Thyroid gland (tissue), 4 donors: ENCODE measurements around the gene NEURL1. TPM values are rescaled to one million over a fixed set of nuclear protein-coding genes. Genes with fewer than 3 reads are reported as not detected.

Experiments used
- DNase-seq, 2 donors: peaks; one replicate each; pipeline ENCODE4 v3.0.0-alpha.2; 2019
- H3K27ac ChIP-seq, 3 donors: fragments of 200-600 bp; sonication (generic); 1 replicate in 2 of 3; 2 replicates in 1 of 3; pipeline ENCODE4 v1.5.1; 2016 to 2019; ENCODE audit warnings: mild to moderate bottlenecking in 1 of 3, moderate library complexity in 1 of 3
- H3K27me3 ChIP-seq: fragments of 200-600 bp; sonication (generic); one replicate; pipeline ENCODE4 v1.5.1; 2019
- H3K36me3 ChIP-seq, 2 donors: fragments of 200-600 bp; sonication (generic); one replicate each; pipeline ENCODE4 v1.5.1; 2016 to 2019
- H3K4me1 ChIP-seq, 2 donors: fragments of 200-600 bp; sonication (generic); one replicate each; pipeline ENCODE4 v1.5.1; 2017 to 2019
- H3K4me3 ChIP-seq, 3 donors: fragments of 200-600 bp; sonication (generic); replicated peaks in 1 of 3; 1 replicate in 2 of 3; 2 replicates in 1 of 3; pipeline ENCODE4 v1.5.1; 2016; ENCODE audit warnings: mild to moderate bottlenecking in 1 of 3
- H3K9me3 ChIP-seq: fragments of 200-600 bp; sonication (generic); one replicate; pipeline ENCODE4 v1.5.1; 2017
- CTCF ChIP-seq, 6 experiments: fragments of 200-600 bp in 3 of 6; fragments of 450-650 bp in 3 of 6; sonication (generic) in 3 of 6; IDR thresholded peaks; one replicate each; pipeline ENCODE4 v1.5.1; 2016 to 2019; ENCODE audit warnings: antibody characterized with exemption in 6 of 6, mild to moderate bottlenecking in 2 of 6, inconsistent platforms in 1 of 6, moderate library complexity in 1 of 6
- POLR2A ChIP-seq, 2 donors: fragments of 450-650 bp; IDR thresholded peaks; one replicate each; pipeline ENCODE4 v1.6.1; 2017; ENCODE audit warnings: antibody characterized with exemption in 2 of 2, mild to moderate bottlenecking in 2 of 2, moderate library complexity in 1 of 2
- WGBS, 2 donors: methylation state at CpG; one replicate each; pipeline ENCODE4 v1.1.5; 2017; 5-methylcytosine and 5-hydroxymethylcytosine counted together
- intact Hi-C: fragments of 100-400 bp; cut with DNase I; formaldehyde crosslinking; loops from one replicate; pipeline ENCODE4 v1.15.1; 2023
- total RNA-seq, 4 donors: library from RNA; depleted of rRNA; stranded (reverse); fragments of >200 nt; gene quantifications; one replicate each; pipeline ENCODE4 v1.2.3, GENCODE V29; 2016

NEURL1 gene
- total RNA-seq, 4 donors from 2014 or later, result 1.1 TPM; not detected in 3

GRCh38 chr10:103506061-103506460 is 12.6 kb downstream of the NEURL1 start:
- Histone ChIP-seq H3K4me3 (no peak overlapping the region), H3K4me1 (peaks cover 0 to 6% of the 10 kb centered on the region in 2 donors), H3K27ac (no peak overlapping the region), H3K27me3 (no peaks in the 10 kb centered on the region), H3K36me3 (no peaks in the 10 kb centered on the region), H3K9me3 (no peaks in the 10 kb centered on the region)
- WGBS, 2 donors, result 92 to 93% methylated on average over 4 of the region's 4 CpGs
- TF ChIP-seq POLR2A (IDR thresholded peaks at IDR 0.05) (no peak), CTCF (IDR thresholded peaks at IDR 0.05) (no peak)
- no peak for DNase-seq
- intact Hi-C loops, result no loop called here

GRCh38 chr10:103507235-103508191 is 14.0 kb downstream of the NEURL1 start:
- Histone ChIP-seq H3K9me3 (no peaks in the 10 kb centered on the region), H3K27me3 (no peaks in the 10 kb centered on the region), H3K27ac (no peak overlapping the region), H3K4me1 (peaks cover 0 to 6% of the 10 kb centered on the region in 2 donors), H3K36me3 (no peaks in the 10 kb centered on the region), H3K4me3 (no peak overlapping the region)
- no peak for DNase-seq
- intact Hi-C loops, result no loop called here
- 65 to 67% methylated on average over 10 of the region's 10 CpGs for WGBS, 2 donors
- TF ChIP-seq POLR2A (IDR thresholded peaks at IDR 0.05), result no peak
- no peak for TF ChIP-seq CTCF (IDR thresholded peaks at IDR 0.05)

- Histone ChIP-seq H3K4me1 (no peaks in the 10 kb centered on the region), H3K36me3 (no peaks in the 10 kb centered on the region), H3K4me3 (no peak overlapping the region), H3K27me3 (no peaks in the 10 kb centered on the region), H3K9me3 (no peaks in the 10 kb centered on the region), H3K27ac (no peak overlapping the region)
- intact Hi-C loops, result no loop called here
- no peak for DNase-seq
- TF ChIP-seq CTCF (IDR thresholded peaks at IDR 0.05) (no peak), POLR2A (IDR thresholded peaks at IDR 0.05) (no peak)
- 87 to 91% methylated on average over 6 to 7 of the region's 8 CpGs for WGBS, 2 donors
Observed at GRCh38 chr10:103510046-103510685, 16.7 kb downstream of the NEURL1 start.

- Histone ChIP-seq H3K4me3 (no peak overlapping the region), H3K4me1 (no peaks in the 10 kb centered on the region), H3K9me3 (no peaks in the 10 kb centered on the region), H3K36me3 (no peaks in the 10 kb centered on the region), H3K27ac (no peak overlapping the region), H3K27me3 (no peaks in the 10 kb centered on the region)
- WGBS, 2 donors, result 92% methylated on average over 9 to 10 of the region's 10 CpGs
- TF ChIP-seq CTCF (IDR thresholded peaks at IDR 0.05) (no peak), POLR2A (IDR thresholded peaks at IDR 0.05) (no peak)
- no peak for DNase-seq
- intact Hi-C loops, result no loop called here
Observed at GRCh38 chr10:103510791-103511752, 17.6 kb downstream of the NEURL1 start.
